ENCODE data around the gene AHCYL2.
"Not testable (repeated sequence)": the region's sequence is repeated elsewhere in the genome, so short reads cannot be mapped to it uniquely, and the experiment has no call there.

The AHCYL2 gene

DNA sequence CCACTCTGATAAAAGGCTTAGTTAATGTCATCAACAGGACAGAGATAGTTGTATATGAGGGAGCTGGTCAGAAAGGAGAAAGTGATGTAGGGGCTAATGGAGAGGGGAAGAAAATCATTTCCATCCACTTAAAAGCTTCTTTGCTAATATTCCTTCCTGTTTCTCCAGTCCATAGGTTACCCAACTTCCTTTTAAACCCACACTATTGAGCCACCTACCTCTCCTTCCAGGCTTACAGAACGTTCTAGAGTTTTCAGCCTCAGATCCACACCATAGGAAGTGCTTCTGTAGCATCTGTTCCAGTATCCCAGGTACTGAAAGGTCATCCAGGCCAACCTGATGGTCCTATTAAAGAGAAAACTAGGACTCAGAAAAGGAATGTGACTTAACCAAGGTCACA is 237.6 kb downstream of the AHCYL2 start:
- DNase-seq = no peak

DNA sequence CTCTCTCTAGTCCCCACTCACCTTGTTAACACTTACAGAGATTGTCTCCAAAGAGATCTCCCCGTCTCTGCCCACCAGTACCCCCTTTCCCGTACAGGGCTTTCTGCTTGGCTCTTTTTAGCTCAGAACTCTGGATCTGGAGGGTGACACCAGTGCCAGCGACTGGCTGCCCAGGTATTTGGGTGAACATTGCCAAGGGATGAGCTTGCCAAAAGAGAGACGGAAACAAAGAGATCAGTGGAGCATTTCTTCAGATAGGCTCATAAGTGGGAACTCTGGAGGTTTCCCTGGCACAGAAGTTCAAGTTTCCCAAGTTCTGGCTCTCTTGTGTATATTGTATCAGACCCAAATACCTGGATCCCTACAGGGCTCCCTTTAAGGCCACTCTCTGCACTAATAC is 239.4 kb downstream of the AHCYL2 start:
- no peak for DNase-seq

DNA sequence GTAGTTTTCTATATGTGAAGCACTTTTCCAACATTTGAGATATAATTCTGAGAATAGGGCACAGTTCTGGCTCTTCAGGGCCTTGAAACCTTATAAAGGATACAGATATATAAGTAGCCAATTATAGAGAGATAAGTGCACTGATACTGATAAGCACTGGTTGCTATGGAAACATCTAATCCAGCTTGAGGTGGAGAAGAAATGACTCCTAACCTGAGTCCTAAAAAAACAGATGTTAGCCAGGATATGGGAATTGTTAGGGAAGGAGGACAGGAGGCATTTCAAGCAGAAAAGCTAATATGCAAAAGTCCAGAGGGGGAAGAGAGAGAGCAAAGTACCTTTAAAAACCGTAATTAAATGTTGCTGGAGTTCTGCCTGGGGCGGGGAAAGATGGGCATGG is 240.2 kb downstream of the AHCYL2 start:
- no peak for DNase-seq

- no peak for DNase-seq
Observed at GRCh38 chr7:129466796-129467195, 242.0 kb downstream of the AHCYL2 start.

- no peak for DNase-seq
Observed at GRCh38 chr7:129468087-129468486, 243.3 kb downstream of the AHCYL2 start.

GRCh38 chr7:129468547-129468946 is 243.7 kb downstream of the AHCYL2 start:
- no peak for DNase-seq

- no peak for DNase-seq
Observed at GRCh38 chr7:129469930-129470329, 245.1 kb downstream of the AHCYL2 start.

- DNase-seq = no peak
Observed at GRCh38 chr7:129470411-129470810, 245.6 kb downstream of the AHCYL2 start.

DNA sequence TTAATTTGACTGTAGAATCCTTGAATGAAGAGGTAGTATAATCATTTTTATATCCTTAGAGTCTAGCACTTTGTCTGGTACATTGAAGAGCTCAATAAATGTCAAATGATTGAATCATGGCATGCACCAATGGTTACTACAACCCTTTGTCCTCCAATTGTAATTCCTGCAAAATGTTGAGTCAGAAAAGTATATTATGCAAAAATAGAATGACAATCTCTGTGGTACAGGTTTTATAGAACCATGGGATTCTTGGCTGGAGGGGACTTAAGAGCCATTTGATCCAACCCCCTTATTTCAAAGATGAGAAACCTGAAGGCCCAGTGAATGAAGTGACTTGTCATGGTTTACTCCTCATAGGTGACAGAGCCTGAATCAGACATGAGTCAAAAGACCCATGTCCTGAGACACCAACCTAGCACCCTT is 246.6 kb downstream of the AHCYL2 start:
- no peak for DNase-seq

GRCh38 chr7:129475931-129476330 is 251.1 kb downstream of the AHCYL2 start:
- not testable (repeated sequence) for DNase-seq

DNA sequence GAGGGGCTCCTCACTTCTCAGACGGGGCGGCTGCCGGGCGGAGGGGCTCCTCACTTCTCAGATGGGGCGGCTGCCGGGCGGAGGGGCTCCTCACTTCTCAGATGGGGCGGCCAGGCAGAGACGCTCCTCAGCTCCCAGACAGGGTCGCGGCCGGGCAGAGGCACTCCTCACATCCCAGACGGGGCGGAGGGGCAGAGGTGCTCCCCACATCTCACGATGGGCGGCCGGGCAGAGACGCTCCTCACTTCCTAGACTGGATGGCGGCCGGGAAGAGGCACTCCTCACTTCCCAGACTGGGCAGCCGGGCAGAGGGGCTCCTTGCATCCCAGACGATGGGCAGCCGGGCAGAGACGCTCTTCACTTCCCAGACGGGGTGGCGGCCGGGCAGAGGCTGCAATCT is 251.6 kb downstream of the AHCYL2 start:
- DNase-seq = not testable (repeated sequence)

Data from activated gamma-delta T cell treated with Interleukin-2 at 50 U/mL for 16 hours (primary cell).